Testis (tissue), 2 donors: ENCODE measurements around the gene PPP1R9A.

ENCODE experiments used
- POLR2A ChIP-seq: fragments of 450-650 bp; IDR thresholded peaks from one replicate; pipeline ENCODE4 v1.6.1; 2017; ENCODE audit warnings: antibody characterized with exemption, mild to moderate bottlenecking, moderate library complexity
- TF ChIP-seq, protein P1 (sequence below), 3 experiments: fragments of 450-650 bp in 2 of 3; fragments of 200-600 bp in 1 of 3; sonication (generic) in 1 of 3; IDR thresholded peaks; one replicate each; pipeline ENCODE4 v1.5.1; 2016 to 2019; ENCODE audit warnings: antibody characterized with exemption in 3 of 3, mild to moderate bottlenecking in 2 of 3, moderate library complexity in 1 of 3

DNA sequence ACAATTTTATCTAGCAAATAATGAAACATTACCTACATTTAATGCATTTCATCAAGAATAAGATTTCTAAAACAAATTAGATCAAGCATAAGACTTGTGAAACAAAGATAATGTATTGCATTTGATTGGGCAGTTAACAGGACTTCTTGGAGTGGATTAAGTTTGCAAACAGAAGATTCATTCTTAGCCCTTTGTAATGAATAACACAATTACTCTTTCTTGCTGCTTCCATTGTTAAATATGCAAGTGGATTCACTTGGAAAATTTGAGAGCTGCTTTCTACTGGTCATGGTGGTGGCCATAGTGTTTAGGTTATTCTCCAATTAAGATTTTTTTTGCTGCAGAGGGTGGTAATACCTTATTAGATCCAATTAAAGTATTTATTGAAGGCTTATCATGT is 6.0 kb downstream of the PPP1R9A start:
- TF ChIP-seq, protein P1, sequence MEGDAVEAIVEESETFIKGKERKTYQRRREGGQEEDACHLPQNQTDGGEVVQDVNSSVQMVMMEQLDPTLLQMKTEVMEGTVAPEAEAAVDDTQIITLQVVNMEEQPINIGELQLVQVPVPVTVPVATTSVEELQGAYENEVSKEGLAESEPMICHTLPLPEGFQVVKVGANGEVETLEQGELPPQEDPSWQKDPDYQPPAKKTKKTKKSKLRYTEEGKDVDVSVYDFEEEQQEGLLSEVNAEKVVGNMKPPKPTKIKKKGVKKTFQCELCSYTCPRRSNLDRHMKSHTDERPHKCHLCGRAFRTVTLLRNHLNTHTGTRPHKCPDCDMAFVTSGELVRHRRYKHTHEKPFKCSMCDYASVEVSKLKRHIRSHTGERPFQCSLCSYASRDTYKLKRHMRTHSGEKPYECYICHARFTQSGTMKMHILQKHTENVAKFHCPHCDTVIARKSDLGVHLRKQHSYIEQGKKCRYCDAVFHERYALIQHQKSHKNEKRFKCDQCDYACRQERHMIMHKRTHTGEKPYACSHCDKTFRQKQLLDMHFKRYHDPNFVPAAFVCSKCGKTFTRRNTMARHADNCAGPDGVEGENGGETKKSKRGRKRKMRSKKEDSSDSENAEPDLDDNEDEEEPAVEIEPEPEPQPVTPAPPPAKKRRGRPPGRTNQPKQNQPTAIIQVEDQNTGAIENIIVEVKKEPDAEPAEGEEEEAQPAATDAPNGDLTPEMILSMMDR (IDR thresholded peaks at IDR 0.05): no peak
- no peak for TF ChIP-seq POLR2A
